GM21528 (cell line): ENCODE results near the gene NFIA.

ENCODE experiments used
- ATAC-seq: cut with Tn5 transposase; IDR thresholded peaks from one replicate; pipeline ENCODE4 v1.9.1; 2021; ENCODE audit warnings: mild to moderate bottlenecking, moderate library complexity; ENCODE audit not compliant: unreplicated experiment, low FRiP score

NFIA gene

GRCh38 chr1:61501971-61502916 lies 419.9 kb downstream of the NFIA start:
- ATAC-seq, result no peak

- ATAC-seq, result no peak
Measured at GRCh38 chr1:61504305-61504704, 421.9 kb downstream of the NFIA start.

GRCh38 chr1:61504852-61505390 lies 422.6 kb downstream of the NFIA start:
- no peak for ATAC-seq

GRCh38 chr1:61506236-61506635 lies 423.9 kb downstream of the NFIA start:
- ATAC-seq, result no peak

GRCh38 chr1:61506944-61507500 lies 424.7 kb downstream of the NFIA start:
- no peak for ATAC-seq
